ENCODE measurements around the gene DDX23. TPM values are rescaled to one million over a fixed set of nuclear protein-coding genes. Genes with fewer than 3 reads are reported as not detected.

DDX23 gene
- 10 to 100 TPM; 66.8 to 85.8 (median 73.0) TPM for total RNA-seq

DNA sequence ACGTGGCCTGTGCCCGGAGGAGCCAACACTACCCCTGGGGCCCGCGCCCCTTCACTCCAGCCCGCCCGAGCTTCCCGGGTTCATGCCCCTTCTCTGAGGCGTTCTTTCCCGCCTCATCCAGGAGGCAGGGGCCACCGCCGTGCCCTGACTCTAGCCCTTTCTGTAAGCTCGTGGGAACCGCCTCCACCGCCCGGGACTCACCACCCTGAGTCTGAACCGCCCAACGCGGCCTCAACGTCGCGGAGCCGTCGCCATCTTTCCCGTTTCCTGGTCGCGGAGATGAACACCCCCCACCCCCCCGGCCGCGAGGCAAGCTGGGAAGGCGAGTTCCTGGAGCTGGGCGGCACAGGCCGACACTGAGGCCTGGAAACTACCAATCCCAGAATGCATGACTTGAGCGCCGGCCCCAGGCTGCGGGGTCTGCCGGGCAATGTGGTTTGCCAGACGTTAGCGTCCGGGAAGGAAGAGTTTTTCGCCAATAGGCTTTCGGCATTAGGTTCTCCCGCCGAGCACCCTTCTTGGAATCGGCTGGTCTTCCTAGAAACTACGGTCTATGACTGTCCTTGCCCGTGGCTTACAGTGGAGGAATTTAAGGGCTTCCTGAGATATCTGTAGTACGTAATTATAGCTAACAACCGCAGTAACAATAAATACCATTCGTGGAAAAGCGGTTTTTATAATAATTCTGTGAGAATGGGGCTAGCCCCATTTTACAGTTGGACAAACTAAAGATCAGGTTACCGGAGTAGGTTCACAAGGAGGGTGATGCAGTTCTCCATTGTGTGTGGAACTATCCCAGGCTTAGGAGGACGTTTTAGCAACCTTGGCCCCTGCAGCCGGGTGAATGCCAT is at the start of gene DDX23:
TSS of gene DDX23 (minus strand) at position 281 of the 851 bp plus-strand sequence. CDS start 6,381 bp downstream, outside the sequence.
- Histone ChIP-seq H3K27me3 (no peaks in the 10 kb centered on the region), H3K4me1 (peaks cover 0 to 51% (median 14%) of the 10 kb centered on the region in 3 donors), H3K27ac (peak within 1 kb of the TSS; percentile 25 to 92 (median 88)), H3K36me3 (peaks cover 0 to 19% of the 10 kb centered on the region in 2 donors), H3K9me3 (no peaks in the 10 kb centered on the region), H3K4me3 (peak within 1 kb of the TSS; percentile 49 to 91)
- TF ChIP-seq POLR2AphosphoS5 (IDR thresholded peaks at IDR 0.05) (peak; percentile 93), POLR2A (IDR thresholded peaks at IDR 0.05) (peak in 1 of 2 donors; percentile 38), EP300 (IDR thresholded peaks at IDR 0.05) (no peak)
- TF ChIP-seq, protein P1, sequence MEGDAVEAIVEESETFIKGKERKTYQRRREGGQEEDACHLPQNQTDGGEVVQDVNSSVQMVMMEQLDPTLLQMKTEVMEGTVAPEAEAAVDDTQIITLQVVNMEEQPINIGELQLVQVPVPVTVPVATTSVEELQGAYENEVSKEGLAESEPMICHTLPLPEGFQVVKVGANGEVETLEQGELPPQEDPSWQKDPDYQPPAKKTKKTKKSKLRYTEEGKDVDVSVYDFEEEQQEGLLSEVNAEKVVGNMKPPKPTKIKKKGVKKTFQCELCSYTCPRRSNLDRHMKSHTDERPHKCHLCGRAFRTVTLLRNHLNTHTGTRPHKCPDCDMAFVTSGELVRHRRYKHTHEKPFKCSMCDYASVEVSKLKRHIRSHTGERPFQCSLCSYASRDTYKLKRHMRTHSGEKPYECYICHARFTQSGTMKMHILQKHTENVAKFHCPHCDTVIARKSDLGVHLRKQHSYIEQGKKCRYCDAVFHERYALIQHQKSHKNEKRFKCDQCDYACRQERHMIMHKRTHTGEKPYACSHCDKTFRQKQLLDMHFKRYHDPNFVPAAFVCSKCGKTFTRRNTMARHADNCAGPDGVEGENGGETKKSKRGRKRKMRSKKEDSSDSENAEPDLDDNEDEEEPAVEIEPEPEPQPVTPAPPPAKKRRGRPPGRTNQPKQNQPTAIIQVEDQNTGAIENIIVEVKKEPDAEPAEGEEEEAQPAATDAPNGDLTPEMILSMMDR (IDR thresholded peaks at IDR 0.05): peak in 1 of 4 experiments; percentile 18
- peak; percentile 99 for ATAC-seq
- WGBS, 2 donors (ENCODE audit: low coverage in 1 of 2): 2 to 6% methylated on average over 7 to 9 of the region's 53 CpGs

DNA sequence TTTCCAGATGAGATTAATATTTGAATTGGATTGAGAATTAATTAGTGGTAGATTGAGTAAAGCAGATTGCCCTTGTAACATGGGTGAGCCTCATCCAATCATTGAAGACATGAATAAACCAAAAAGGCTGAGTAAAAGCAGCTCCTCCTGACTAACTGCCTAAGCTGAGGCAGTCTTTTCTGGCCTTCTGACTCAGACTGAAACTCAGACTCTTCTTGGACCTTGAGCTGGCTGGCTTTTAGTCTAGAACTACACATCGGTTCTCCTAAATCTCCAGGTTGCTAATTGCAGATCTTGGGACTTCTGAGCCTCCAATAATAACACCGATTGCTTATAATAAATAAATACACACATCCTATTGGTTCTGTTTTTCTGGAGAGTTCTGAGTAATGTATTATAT is 49.3 kb upstream of the DDX23 start:
- TF ChIP-seq POLR2A (IDR thresholded peaks at IDR 0.05) (no peak), EP300 (IDR thresholded peaks at IDR 0.05) (no peak), POLR2AphosphoS5 (IDR thresholded peaks at IDR 0.05) (no peak)
- TF ChIP-seq, protein P1 (IDR thresholded peaks at IDR 0.05): no peak
- no peak for ATAC-seq

DNA sequence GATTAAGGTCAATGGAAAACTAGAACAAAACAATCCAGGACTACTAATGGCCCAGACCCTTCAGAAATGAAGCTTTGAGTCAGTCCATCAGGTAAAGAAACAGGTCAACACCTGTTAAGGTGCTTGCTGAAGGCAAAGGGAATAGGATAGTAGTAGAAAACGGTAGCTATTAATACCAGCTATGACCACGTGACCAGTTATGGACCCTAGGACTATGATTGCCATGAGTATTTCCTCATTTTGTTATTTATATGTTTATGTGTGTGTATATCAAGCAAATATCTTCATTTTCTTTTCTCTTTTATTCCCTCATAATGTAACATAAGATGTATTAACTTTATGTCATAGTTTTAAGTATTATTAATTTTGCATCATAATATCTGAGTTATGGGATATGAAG is 47.7 kb upstream of the DDX23 start:
- no peak for TF ChIP-seq POLR2AphosphoS5 (IDR thresholded peaks at IDR 0.05)
- no peak for TF ChIP-seq POLR2A (IDR thresholded peaks at IDR 0.05)
- TF ChIP-seq, protein P1 (IDR thresholded peaks at IDR 0.05): no peak
- TF ChIP-seq EP300 (IDR thresholded peaks at IDR 0.05): no peak
- H3K36me3 ChIP-seq: no peaks in the 10 kb centered on the region
- peaks cover 0 to 13% (median 0%) of the 10 kb centered on the region in 3 donors for H3K4me1 ChIP-seq
- H3K4me3 ChIP-seq: no peak overlapping the region
- no peak overlapping the region for H3K27ac ChIP-seq
- no peaks in the 10 kb centered on the region for H3K9me3 ChIP-seq
- 61 to 72% methylated on average over 2 of the region's 2 CpGs for WGBS, 2 donors (ENCODE audit: low coverage in 1 of 2)
- H3K27me3 ChIP-seq: peaks cover 20% of the 10 kb centered on the region
- no peak for ATAC-seq

More for the DNA sequence above, 49.3 kb upstream of the DDX23 start:
- Histone ChIP-seq H3K4me3 (no peak overlapping the region), H3K9me3 (no peaks in the 10 kb centered on the region), H3K27ac (no peak overlapping the region), H3K27me3 (peaks cover 10% of the 10 kb centered on the region), H3K4me1 (peaks cover 0 to 13% (median 0%) of the 10 kb centered on the region in 3 donors), H3K36me3 (no peaks in the 10 kb centered on the region)
- WGBS, 2 donors (ENCODE audit: low coverage in 1 of 2): 79% methylated on average over 2 of the region's 2 CpGs

DNA sequence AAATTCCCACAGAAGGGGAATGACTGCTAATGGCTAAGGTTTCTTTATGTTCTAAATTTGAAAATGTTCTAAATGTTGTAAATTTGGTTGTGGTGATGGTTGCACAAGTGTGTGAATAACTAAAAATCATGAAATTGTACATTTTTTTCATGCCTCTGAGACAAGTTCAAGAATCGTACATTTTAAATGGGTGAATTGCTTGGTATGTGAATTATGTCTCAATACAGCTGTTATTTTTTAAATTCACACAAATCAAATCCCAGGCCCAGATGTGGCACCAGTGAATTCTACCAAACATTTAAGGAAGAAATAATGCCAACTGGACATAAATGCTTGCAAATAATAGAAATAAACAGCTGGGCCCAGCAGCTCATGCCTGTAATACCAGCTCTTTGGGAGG is 42.3 kb upstream of the DDX23 start:
- H3K27me3 ChIP-seq: peaks cover 38% of the 10 kb centered on the region
- no peak for TF ChIP-seq EP300 (IDR thresholded peaks at IDR 0.05)
- TF ChIP-seq, protein P1 (IDR thresholded peaks at IDR 0.05): no peak
- no peak for TF ChIP-seq POLR2AphosphoS5 (IDR thresholded peaks at IDR 0.05)
- no peak for TF ChIP-seq POLR2A (IDR thresholded peaks at IDR 0.05)
- H3K4me1 ChIP-seq: peaks cover 0 to 12% (median 0%) of the 10 kb centered on the region in 3 donors
- no peaks in the 10 kb centered on the region for H3K9me3 ChIP-seq
- no peak overlapping the region for H3K4me3 ChIP-seq
- 55 to 71% methylated on average over 1 of the region's 1 CpG for WGBS, 2 donors (ENCODE audit: low coverage in 1 of 2)
- no peak for ATAC-seq
- no peaks in the 10 kb centered on the region for H3K36me3 ChIP-seq
- no peak overlapping the region for H3K27ac ChIP-seq
